Measurements from ENCODE around the gene CAB39. TPM values are rescaled to one million over a fixed set of nuclear protein-coding genes. Genes with fewer than 3 reads are reported as not detected.

Gene CAB39
- total RNA-seq, 4 donors from 2014 or later = 61.2 to 110 (median 90.3) TPM

GRCh38 chr2:230778350-230779063 is 65.9 kb downstream of the CAB39 start:
- DNase-seq (ENCODE audit: low spot score) (no peak), ATAC-seq (ENCODE audit: low FRiP score) (no peak)
- no peak for TF ChIP-seq CTCF (IDR thresholded peaks at IDR 0.05)

GRCh38 chr2:230779126-230779525 is 66.5 kb downstream of the CAB39 start:
- no peak for TF ChIP-seq CTCF (IDR thresholded peaks at IDR 0.05)
- DNase-seq (ENCODE audit: low spot score) (no peak), ATAC-seq (ENCODE audit: low FRiP score) (no peak)

DNA sequence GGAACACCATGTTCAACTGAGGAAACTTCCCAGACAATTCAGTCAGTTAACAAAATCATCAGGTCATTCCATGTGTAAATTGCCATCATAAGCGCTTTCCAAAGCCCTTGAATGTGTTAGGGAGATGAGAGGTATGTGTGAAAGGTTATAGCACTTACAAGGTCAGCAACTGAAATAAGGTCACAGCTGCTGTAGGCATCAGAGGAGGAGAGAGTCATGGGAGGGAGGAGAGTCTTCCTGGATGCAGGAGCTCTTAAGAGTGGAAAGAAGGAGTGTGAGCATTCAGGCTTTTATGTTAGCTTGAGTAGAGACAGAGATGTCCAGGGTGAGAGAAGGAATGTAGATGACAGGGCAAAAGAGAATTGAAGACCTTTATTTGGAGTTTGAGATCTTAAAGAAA is 67.0 kb downstream of the CAB39 start:
- no peak for TF ChIP-seq CTCF (IDR thresholded peaks at IDR 0.05)
- DNase-seq (ENCODE audit: low spot score) (no peak), ATAC-seq (ENCODE audit: low FRiP score) (no peak)

DNA sequence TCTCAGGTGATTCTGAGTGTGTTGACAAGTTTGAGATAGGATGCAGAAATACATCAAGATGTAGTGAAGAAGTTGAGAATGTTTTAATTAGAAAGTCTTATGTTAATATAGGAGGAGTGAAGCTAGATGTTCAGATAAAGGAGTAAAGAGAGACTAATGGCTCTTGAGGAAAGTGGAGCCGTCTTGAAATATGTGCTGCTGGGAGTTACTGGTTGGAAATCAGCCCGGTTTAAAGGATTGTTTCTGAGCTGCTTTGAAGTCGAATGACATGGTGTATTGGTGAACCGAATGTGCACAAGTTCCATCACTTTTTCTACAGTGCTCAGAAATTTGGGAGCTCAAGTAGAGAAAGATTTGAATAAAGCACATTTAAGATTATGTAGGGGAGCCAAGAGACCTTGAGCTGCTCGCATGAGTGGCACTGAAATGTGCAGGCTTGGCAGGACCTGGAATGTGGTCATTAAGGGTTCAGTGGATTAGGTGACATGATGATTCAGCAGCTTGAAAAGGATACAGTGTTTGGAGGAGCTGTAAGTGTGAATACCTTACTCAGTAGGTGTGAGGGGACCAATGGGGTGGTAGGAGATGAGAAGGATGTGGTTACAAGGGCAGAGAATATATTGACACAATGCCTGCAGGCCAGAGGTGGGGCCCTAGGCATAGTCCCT is 68.6 kb downstream of the CAB39 start:
- ATAC-seq (ENCODE audit: low FRiP score) = no peak

GRCh38 chr2:230783101-230783500 is 70.5 kb downstream of the CAB39 start:
- no peak for TF ChIP-seq CTCF (IDR thresholded peaks at IDR 0.05)
- DNase-seq (ENCODE audit: low spot score) = no peak
- ATAC-seq (ENCODE audit: low FRiP score) = no peak

More for the DNA sequence above, 68.6 kb downstream of the CAB39 start:
- TF ChIP-seq CTCF (IDR thresholded peaks at IDR 0.05) = no peak
- no peak for DNase-seq (ENCODE audit: low spot score)

DNA sequence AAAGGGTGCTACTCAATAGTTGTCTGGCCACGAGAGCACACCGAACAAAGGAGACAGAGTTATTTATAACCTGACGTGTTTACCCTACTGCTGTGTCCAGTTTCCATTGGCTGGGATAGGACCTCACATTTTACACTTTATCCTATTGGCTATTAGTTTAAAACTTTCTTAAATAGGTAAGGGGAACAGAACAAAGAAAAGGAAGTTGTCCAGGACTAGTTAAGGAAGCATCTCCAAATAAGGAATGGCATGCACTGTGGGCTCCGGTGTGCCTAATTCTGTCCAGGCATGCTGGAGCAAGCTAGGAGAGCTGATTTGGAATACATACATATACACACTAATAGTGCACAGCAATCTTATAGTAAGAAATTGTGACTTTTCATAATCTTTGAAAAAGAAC is 72.2 kb downstream of the CAB39 start:
- DNase-seq (ENCODE audit: low spot score) = no peak
- no peak for ATAC-seq (ENCODE audit: low FRiP score)
- no peak for TF ChIP-seq CTCF (IDR thresholded peaks at IDR 0.05)

- TF ChIP-seq CTCF (IDR thresholded peaks at IDR 0.05) = no peak
- ATAC-seq (ENCODE audit: low FRiP score) (no peak), DNase-seq (ENCODE audit: low spot score) (no peak)
Measured at GRCh38 chr2:230785346-230785745, 72.7 kb downstream of the CAB39 start.

All from omental fat pad (tissue), 4 donors.